ENCODE measurements around the gene MRI1. TPM values are rescaled to one million over a fixed set of nuclear protein-coding genes. Genes with fewer than 3 reads are reported as not detected.

Gene MRI1
- total RNA-seq, 1 donor from 2014 or later: 32.6 TPM

DNA sequence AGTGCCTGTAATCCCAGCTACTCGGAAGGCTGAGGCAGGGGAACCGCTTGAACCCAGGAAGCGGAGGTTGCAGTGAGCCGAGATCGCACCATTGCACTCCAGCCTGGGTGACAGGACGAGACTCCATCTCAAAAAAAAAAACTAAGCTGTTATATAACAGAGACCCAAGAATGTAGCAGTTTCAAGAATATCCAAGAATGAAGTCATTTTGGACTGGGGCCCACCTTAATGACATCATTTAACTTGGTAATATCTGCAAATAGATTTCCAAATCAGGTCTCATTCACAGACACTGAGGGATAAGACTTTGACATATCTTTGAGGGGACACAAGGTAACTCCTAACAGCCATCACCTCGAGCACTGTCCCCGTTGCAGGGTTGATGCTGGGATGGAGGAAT lies 36.5 kb upstream of the MRI1 start:
- no peaks in the 10 kb centered on the region for H3K27me3 ChIP-seq (ENCODE audit: control insufficient read depth, insufficient read depth, low read length)
- TF ChIP-seq, protein P1, sequence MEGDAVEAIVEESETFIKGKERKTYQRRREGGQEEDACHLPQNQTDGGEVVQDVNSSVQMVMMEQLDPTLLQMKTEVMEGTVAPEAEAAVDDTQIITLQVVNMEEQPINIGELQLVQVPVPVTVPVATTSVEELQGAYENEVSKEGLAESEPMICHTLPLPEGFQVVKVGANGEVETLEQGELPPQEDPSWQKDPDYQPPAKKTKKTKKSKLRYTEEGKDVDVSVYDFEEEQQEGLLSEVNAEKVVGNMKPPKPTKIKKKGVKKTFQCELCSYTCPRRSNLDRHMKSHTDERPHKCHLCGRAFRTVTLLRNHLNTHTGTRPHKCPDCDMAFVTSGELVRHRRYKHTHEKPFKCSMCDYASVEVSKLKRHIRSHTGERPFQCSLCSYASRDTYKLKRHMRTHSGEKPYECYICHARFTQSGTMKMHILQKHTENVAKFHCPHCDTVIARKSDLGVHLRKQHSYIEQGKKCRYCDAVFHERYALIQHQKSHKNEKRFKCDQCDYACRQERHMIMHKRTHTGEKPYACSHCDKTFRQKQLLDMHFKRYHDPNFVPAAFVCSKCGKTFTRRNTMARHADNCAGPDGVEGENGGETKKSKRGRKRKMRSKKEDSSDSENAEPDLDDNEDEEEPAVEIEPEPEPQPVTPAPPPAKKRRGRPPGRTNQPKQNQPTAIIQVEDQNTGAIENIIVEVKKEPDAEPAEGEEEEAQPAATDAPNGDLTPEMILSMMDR (IDR thresholded peaks at IDR 0.05; ENCODE audit: insufficient read depth, low read length, poor library complexity, severe bottlenecking): no peak
- H3K36me3 ChIP-seq (ENCODE audit: control insufficient read depth, insufficient read depth, low read length): no peaks in the 10 kb centered on the region
- no peak overlapping the region for H3K4me3 ChIP-seq (ENCODE audit: low read depth, low read length)
- no peak for DNase-seq (ENCODE audit: low read depth)

- Histone ChIP-seq H3K4me3 (ENCODE audit: low read depth, low read length) (no peak overlapping the region), H3K27me3 (ENCODE audit: control insufficient read depth, insufficient read depth, low read length) (no peaks in the 10 kb centered on the region), H3K36me3 (ENCODE audit: control insufficient read depth, insufficient read depth, low read length) (no peaks in the 10 kb centered on the region)
- DNase-seq (ENCODE audit: low read depth): no peak
- TF ChIP-seq, protein P1 (IDR thresholded peaks at IDR 0.05; ENCODE audit: insufficient read depth, low read length, poor library complexity, severe bottlenecking): no peak
These were observed 34.5 kb upstream of the MRI1 start for GRCh38 chr19:13729859-13730258.

- Histone ChIP-seq H3K4me3 (ENCODE audit: low read depth, low read length) (peak overlapping the region; percentile 55), H3K27me3 (ENCODE audit: control insufficient read depth, insufficient read depth, low read length) (no peaks in the 10 kb centered on the region), H3K36me3 (ENCODE audit: control insufficient read depth, insufficient read depth, low read length) (no peaks in the 10 kb centered on the region)
- TF ChIP-seq, protein P1 (IDR thresholded peaks at IDR 0.05; ENCODE audit: insufficient read depth, low read length, poor library complexity, severe bottlenecking): no peak
- DNase-seq (ENCODE audit: low read depth): peak; percentile 96
These were observed 33.0 kb upstream of the MRI1 start for GRCh38 chr19:13731147-13731964.

- Histone ChIP-seq H3K36me3 (ENCODE audit: control insufficient read depth, insufficient read depth, low read length) (no peaks in the 10 kb centered on the region), H3K27me3 (ENCODE audit: control insufficient read depth, insufficient read depth, low read length) (no peaks in the 10 kb centered on the region), H3K4me3 (ENCODE audit: low read depth, low read length) (peak overlapping the region; percentile 55)
- no peak for DNase-seq (ENCODE audit: low read depth)
- TF ChIP-seq, protein P1 (IDR thresholded peaks at IDR 0.05; ENCODE audit: insufficient read depth, low read length, poor library complexity, severe bottlenecking): no peak
These were observed 32.0 kb upstream of the MRI1 start for GRCh38 chr19:13732337-13732736.

DNA sequence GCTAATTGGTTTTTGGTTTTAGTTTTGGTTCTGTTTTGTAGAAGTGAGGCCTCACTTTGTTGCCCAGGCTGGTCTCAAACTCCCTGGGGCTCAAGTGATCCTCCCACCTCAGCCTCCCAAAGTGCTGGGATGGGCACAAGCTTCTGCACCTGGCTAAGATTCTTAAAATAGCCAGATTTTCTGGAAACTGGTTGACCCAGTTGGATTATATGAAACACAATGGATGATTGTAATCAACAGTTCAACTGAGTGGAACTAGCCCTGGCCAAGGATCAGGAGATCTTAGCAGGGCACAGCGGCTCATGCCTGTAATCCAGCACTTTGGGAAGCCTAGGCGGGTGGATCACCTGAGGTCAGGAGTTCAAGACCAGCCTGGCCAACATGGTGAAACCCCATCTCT lies 29.6 kb upstream of the MRI1 start:
- TF ChIP-seq, protein P1 (IDR thresholded peaks at IDR 0.05; ENCODE audit: insufficient read depth, low read length, poor library complexity, severe bottlenecking): no peak
- Histone ChIP-seq H3K4me3 (ENCODE audit: low read depth, low read length) (no peak overlapping the region), H3K27me3 (ENCODE audit: control insufficient read depth, insufficient read depth, low read length) (no peaks in the 10 kb centered on the region), H3K36me3 (ENCODE audit: control insufficient read depth, insufficient read depth, low read length) (no peaks in the 10 kb centered on the region)
- no peak for DNase-seq (ENCODE audit: low read depth)

- Histone ChIP-seq H3K36me3 (ENCODE audit: control insufficient read depth, insufficient read depth, low read length) (no peaks in the 10 kb centered on the region), H3K4me3 (ENCODE audit: low read depth, low read length) (no peak overlapping the region), H3K27me3 (ENCODE audit: control insufficient read depth, insufficient read depth, low read length) (no peaks in the 10 kb centered on the region)
- no peak for DNase-seq (ENCODE audit: low read depth)
- TF ChIP-seq, protein P1 (IDR thresholded peaks at IDR 0.05; ENCODE audit: insufficient read depth, low read length, poor library complexity, severe bottlenecking): no peak
These were observed 26.2 kb upstream of the MRI1 start for GRCh38 chr19:13738073-13738472.

Data from kidney epithelial cell (primary cell).